NB4 (cell line): Measurements from ENCODE around the gene MCTP1.
"Not testable (repeated sequence)": the region's sequence is repeated elsewhere in the genome, so short reads cannot be mapped to it uniquely, and the experiment has no call there.

Source experiments
- DNase-seq: peaks from one replicate; pipeline ENCODE4 v3.0.0; 2010; ENCODE audit warnings: low read depth
- H3K4me3 ChIP-seq: one replicate; pipeline ENCODE4 v1.5.1; 2011; ENCODE audit warnings: mild to moderate bottlenecking, low read depth, low read length, moderate library complexity
- CTCF ChIP-seq: IDR thresholded peaks from one replicate; pipeline ENCODE4 v1.5.1; 2012; ENCODE audit warnings: low read depth, low read length
- MAX ChIP-seq: IDR thresholded peaks from 2 replicates; pipeline ENCODE4 v1.6.1; 2011; ENCODE audit warnings: low read depth, low read length
- MYC ChIP-seq: IDR thresholded peaks from 2 replicates; pipeline ENCODE4 v1.6.1; 2011; ENCODE audit warnings: low read depth, low read length
- POLR2A ChIP-seq: IDR thresholded peaks from 2 replicates; pipeline ENCODE4 v1.6.1; 2011; ENCODE audit warnings: mild to moderate bottlenecking; ENCODE audit not compliant: insufficient read length; ENCODE audit errors: extremely low read depth

MCTP1 gene

GRCh38 chr5:95217351-95217750 lies 67.5 kb downstream of the MCTP1 start:
- DNase-seq = no peak
- no peak overlapping the region for H3K4me3 ChIP-seq
- TF ChIP-seq MAX = no peak
- TF ChIP-seq POLR2A = no peak
- no peak for TF ChIP-seq MYC
- TF ChIP-seq CTCF = no peak

DNA sequence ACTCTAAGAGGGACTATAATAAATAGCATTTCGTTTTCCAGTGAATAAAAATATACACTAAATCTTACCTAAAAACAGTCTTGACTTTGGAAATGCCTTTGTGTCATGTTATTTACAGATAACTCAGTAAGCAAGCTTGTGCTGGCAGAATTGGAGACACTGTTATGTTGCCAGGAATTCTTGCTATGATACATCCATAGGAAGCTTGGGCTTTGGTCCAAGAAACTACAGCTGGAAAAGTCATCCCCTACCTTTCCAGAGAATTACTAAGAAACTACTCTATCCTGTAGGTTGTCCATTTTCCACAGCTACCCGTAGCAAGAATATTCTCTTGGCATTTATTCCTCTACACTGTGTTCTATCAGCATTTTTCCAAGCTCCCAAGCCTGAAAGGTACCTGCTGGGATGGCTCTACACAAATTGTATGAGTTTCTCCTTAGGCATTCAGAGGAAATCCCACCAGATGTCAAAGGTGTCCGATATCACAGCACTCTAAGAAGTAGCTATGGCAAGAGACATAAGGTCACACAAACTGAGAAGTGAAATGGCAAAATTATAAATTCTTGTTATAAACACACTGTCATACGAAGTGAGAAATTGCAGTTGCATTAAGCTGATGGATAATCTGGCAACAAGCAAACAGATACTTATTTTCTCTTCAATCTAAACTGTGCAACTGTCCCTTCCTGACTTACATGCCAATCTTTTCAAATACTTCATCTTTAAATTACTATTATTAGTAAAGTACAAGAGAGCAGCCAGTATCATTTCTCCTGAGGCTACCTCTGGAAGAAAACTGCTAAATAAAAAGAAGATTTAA lies 68.5 kb downstream of the MCTP1 start:
- no peak overlapping the region for H3K4me3 ChIP-seq
- DNase-seq = no peak
- no peak for TF ChIP-seq MAX
- TF ChIP-seq CTCF = no peak
- no peak for TF ChIP-seq POLR2A
- no peak for TF ChIP-seq MYC

DNA sequence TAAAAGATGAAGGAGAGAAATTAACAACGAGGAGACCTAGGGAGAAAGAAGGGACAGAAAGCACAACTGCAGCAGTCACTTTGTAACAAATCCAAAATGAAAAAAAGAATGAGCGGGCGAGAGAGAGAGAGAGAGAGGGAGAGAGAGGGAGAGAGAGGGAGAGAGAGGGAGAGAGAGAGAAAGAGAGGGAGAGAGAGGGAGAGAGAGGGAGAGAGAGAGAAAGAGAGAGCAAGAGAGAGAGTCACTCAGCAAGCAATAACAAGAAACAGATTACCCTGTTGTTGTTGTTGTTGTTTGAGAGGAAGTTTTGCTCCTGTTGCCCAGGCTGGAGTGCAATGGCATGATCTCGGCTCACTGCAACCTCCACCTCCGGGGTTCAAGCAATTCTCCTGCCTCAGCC lies 77.1 kb downstream of the MCTP1 start:
- DNase-seq, H3K4me3 ChIP-seq: not testable (repeated sequence)

- H3K4me3 ChIP-seq = no peak overlapping the region
- DNase-seq = no peak
- TF ChIP-seq MAX (no peak), CTCF (no peak), MYC (no peak), POLR2A (no peak)
Observed at GRCh38 chr5:95194856-95195255, 90.0 kb downstream of the MCTP1 start.

DNA sequence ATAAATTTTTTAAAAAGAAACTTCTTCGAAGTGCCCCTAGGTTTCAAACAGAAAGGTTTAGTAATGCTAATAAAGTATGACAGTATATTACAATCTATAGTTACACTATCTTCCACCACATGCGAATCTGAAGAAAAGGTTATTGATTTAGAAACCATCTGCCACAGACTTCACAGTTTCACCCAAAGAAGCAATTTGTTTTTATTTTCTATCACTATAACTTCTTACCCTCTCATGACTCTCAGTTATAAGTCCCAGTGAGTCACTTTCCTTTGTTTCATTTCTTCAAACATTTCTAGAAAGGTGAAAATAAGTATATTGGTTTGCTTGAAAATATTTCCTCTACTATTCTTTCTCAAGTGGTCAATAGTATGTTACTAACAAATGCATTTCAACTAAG lies 93.6 kb downstream of the MCTP1 start:
- no peak for DNase-seq
- TF ChIP-seq CTCF (no peak), MYC (no peak), POLR2A (no peak), MAX (no peak)
- no peak overlapping the region for H3K4me3 ChIP-seq

- TF ChIP-seq MAX = 0 out of 2 replicates have a peak, but pooled peaks have one; percentile 6
- TF ChIP-seq POLR2A = no peak
- H3K4me3 ChIP-seq = no peak overlapping the region
- peak; percentile 89 for DNase-seq
Observed at GRCh38 chr5:95184924-95185323, 100.0 kb downstream of the MCTP1 start.

- DNase-seq = peak; percentile 56
- H3K4me3 ChIP-seq = no peak overlapping the region
- TF ChIP-seq CTCF (no peak), MAX (peak; percentile 20; the same call in 1 of the 2 replicates)
Observed at GRCh38 chr5:95181644-95182043, 103.2 kb downstream of the MCTP1 start.
